Measurements from ENCODE around the gene LIPE.
"Not testable (repeated sequence)": the region's sequence is repeated elsewhere in the genome, so short reads cannot be mapped to it uniquely, and the experiment has no call there.

The LIPE gene, protein sequence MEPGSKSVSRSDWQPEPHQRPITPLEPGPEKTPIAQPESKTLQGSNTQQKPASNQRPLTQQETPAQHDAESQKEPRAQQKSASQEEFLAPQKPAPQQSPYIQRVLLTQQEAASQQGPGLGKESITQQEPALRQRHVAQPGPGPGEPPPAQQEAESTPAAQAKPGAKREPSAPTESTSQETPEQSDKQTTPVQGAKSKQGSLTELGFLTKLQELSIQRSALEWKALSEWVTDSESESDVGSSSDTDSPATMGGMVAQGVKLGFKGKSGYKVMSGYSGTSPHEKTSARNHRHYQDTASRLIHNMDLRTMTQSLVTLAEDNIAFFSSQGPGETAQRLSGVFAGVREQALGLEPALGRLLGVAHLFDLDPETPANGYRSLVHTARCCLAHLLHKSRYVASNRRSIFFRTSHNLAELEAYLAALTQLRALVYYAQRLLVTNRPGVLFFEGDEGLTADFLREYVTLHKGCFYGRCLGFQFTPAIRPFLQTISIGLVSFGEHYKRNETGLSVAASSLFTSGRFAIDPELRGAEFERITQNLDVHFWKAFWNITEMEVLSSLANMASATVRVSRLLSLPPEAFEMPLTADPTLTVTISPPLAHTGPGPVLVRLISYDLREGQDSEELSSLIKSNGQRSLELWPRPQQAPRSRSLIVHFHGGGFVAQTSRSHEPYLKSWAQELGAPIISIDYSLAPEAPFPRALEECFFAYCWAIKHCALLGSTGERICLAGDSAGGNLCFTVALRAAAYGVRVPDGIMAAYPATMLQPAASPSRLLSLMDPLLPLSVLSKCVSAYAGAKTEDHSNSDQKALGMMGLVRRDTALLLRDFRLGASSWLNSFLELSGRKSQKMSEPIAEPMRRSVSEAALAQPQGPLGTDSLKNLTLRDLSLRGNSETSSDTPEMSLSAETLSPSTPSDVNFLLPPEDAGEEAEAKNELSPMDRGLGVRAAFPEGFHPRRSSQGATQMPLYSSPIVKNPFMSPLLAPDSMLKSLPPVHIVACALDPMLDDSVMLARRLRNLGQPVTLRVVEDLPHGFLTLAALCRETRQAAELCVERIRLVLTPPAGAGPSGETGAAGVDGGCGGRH

DNA sequence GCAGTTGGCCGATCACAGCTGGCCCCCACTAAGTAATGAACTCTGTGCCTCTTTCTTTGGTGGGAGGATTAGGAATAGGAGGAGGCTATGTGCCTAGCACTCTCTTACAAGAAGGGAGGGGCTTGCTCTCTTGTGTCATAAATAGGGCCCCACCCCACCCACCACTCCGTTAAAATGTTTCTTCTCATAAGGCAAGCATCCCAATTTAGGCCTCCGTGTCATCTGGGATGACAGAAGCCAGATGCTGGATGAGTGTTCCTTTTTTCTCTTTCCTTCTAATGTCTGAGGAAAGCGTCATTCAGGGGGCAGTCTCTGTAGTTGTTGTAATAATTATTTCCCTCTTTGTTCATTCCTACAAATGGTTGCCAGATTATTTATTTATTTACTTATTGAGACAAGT, at the start of gene LIPE:
TSS of gene LIPE (minus strand) at position 76 of the 400 bp plus-strand sequence. CDS start 239 bp downstream, outside the sequence.
- no peak for DNase-seq

DNA sequence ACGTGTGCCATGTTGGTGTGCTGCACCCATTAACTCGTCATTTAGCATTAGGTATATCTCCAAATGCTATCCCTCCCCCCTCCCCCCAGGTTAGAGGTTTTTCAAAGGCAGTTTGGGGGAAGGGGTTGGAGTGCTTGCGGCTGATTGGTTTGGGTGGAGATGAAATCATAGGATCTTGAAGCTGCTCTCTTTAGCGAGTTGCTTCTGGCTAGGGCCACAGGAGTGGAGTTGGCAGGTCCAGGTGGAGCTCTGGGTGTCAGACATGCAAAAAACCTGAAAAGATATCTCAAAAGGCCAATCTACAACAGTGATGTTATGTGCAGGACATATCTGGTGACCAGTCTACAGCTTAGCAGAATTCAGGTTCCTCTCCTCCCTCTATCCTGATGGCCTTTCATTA, 48.2 kb upstream of the LIPE start:
- no peak for DNase-seq

DNA sequence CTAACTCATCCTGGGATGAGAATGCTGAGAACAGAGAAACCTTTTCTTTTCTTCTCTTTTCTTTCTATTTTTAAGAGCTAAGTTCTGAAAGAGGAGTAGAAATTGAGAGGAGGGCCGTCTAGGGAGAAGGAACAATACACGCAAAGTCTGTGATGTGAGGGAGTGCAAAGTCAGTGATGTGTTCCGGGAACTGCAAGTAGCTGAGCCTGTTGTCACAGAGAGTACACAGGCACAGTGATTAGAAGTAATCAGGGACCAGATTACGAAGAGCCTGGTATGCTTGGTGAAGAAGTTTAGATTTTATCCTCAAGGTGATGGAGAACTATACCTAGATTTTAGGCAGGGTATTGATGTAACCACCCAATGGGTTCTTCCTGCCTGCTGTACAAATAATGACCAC, 47.6 kb upstream of the LIPE start:
- no peak for DNase-seq

DNA sequence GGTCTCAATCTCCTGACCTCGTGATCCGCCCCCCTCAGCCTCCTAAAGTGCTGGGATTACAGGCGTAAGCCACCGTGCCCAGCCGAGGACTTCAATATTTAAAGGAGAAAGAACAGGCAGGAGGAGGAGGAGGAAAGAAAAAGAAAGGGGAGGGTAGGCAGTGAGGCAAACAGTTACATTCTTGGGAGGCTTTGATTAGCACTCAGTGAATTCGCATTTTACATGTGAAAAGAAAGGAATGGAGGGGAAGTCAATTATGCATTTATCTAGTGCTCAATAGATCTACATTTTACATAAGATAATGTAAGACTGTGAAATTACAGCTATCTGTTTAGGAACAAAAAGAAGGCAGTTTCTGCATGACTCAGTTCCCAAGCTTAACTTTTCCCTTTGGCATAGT, 46.5 kb upstream of the LIPE start:
- DNase-seq, result no peak

DNA sequence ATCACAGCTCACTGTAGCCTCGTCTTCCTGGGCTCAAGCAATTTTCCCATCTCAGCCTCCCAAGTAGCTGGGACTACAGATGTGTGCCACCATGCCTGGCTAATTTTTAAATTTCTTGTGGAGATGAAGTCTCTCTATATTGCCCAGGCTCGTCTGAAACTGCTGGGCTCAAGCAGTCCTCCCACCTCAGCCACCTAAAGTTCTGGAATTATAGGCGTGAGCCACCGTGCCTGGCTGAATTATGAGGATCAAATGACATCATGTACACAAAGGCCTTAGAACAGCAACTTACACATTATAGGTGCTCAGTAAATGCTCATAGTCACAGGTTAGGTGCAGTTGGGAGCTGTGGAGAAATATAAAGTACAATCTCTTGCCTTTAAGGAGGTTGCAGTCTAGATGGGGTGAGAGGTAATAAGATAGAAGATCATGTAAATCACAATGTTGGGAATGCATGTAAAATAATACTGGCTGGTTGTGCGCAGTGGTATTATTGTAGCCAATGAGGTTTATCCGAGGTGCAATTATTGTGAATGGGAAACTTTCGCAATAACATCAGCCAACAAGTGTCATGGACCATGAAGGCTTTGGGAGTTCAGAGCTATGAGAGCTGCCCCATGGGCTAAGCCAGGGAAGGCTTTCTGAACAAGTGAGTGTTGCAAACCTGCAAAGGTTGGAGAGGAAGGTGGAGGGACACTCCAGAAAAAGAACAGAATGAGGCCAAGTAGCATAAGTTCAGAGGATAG, 45.4 kb upstream of the LIPE start:
- no peak for DNase-seq

DNA sequence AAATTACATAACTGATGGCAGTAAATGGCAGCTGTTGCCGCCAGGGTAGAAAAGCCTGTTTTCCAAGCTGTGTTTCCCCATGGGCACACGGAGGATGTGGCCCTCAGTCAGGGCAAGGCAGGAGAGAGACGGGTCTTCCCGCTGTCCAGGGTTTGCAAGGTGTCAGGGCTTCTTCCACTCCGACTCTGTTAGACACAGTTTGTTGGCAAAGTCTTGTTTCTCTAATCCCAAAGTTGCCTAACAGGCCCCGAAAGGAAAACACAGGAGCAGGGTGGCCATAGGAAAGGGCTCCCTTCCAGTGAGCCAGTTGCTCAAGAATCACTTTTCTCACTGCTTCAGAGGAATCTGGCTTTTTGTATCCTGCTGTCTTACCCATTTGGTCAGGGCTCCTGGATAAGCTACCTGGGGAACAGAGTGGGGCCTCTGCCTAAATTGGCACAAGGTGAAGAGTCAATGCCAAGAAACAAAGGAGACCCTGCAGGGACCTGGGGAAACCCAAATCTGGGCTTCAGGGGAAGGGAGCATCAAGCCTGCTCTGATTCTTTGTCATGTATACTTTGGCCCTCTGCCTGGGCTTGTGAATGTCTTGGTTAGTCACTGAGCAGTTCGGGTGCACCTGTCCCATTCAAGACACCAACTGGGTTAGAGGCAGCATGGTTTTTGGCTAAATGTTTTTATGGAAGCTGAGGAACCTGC, 44.5 kb upstream of the LIPE start:
- DNase-seq, result no peak

DNA sequence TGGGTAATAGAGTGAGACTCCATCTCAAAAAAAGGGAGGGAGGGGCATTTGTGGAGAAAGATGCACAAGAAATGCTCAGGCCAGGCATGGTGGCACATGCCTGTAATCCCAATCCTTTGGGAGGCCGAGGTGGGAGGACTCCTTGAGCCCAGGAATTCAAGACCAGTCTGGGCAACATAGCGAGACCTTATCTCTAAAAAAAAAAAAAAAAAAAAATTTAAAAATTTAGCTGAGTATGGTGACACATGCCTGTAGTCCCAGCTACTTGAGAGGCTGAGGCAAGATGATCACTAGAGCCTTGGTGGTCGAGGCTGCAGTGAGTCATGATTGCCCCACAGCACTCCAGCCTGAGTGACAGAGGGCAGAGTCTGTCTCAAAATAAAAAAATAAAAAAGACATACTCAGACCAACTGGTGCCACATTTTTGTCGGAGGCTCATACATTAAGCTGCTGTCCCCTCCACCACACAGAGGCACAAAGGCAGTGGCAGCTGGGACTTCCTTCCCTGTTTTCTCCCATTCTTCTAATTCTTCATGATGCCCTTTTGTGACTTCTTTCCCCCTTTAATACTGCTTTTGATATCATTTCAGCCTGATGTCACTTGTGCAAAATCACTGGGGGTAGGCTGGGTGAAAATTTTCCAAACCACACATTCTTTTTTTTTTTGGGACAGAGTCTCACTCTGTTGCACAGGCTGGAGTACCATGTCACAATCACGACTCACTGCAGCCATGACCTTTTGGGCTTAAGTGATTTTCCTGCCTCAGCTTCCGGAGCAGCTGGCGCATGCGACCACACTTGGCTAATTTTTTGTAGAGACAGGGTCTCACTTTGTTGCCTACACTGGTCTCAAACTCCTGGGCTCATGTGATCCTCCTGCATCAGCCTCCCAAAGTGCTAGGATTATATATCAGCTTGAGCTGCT, 42.4 kb upstream of the LIPE start:
- DNase-seq, result no peak

DNA sequence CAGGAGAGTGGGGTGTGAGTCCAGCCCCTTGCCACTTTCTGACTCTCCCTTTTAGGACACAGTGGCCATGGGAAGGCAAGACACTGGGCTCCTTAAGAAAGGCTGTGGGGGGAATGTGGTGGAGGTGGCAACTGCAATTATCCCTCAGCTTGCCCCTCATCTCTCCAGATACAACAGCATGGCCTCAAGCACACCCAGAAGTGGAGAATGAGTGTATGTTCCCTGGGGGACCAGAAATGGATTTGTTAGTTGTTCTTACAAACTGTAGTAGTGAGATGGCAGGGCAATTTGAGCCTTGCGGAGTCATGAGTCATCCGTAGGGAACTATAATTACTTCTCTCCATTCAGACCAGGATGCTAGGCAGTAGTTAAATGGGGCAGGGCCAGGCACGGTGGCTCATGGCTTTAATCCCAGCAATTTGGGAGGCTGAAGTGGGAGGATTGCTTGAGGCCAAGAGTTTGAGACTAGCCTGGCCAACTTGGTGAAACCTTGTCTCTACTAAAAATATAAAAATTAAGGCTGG, 41.1 kb upstream of the LIPE start:
- no peak for DNase-seq

DNA sequence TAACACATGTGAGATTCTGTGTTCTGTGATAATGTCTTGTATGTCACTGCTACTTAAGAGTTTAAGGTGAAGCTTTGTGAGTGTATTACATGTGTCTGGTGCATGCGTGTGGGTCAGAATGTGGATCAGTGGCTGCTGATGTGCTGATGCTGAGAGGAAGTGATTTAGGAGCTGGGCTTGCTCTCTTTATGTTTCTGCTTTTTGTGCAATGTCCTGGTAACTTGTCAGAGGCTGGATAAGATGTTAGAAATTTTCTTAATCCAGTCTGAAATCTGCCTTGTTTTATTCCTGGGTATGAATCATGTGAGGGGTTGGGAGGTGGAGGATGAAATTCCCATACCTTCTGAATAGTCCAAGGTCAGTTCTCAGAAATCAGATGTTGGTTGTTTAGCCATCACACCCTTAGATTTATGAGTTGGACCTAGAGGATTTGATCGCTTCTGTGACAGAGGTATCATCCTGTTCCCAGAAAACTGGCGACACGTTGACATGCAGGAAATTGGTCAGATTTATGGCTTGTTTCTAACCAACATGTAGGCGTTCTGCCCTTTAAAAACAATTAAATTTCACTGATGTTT, 40.1 kb upstream of the LIPE start:
- DNase-seq, result no peak

DNA sequence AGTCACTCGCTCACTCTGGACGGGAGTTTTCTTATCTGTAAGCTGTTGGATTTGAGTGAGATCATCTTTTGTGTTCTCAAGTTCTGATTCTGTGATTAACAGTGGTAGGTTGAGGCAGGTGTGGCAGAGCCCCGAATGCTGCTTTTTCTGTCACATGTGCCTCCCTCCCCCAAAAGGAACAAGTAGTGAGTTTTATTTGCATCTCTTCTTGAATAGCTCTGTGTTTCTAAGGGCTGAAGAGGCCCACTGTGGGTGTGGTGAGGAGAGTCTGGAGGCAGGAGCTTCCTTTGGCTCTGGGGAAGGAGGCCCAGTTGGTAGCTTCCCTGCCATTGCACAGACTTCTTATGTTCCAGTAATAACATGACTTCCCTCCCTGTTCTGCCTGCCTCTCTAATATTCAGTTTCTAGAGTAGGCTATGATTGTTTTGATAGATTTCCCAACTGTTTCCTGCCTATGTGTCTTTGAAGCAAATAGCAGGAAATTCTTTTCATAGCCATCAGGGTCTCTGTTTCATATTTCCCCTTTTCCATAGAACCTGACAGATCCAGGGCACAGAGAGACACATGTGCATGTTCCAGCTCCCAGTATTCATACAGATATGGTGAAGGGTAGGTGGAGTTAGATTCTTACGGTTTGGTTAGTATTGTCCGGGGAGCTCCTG, 39.5 kb upstream of the LIPE start:
- DNase-seq, result no peak

DNA sequence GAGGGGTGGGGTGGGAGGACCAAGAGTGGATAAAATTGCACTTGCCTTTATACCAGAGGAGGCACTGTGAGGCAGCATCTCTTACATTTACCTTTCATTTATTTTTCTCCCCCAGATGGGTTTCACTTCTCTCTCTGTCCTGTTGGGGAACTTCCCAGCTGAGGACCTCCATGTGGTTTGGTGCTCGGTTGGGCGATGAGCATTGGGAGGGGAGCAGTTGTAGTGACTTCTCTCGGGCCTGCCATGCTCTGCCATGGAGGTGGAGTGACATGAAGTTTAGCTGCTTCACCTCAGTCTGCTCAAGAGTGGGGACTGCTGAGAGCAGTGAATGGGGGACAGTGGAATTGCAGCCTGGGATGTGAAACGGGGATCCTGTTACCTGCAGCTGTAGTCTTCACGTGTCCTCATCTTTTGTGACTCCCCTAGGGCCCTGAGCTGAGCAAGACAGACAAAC, 38.7 kb upstream of the LIPE start:
- no peak for DNase-seq

DNA sequence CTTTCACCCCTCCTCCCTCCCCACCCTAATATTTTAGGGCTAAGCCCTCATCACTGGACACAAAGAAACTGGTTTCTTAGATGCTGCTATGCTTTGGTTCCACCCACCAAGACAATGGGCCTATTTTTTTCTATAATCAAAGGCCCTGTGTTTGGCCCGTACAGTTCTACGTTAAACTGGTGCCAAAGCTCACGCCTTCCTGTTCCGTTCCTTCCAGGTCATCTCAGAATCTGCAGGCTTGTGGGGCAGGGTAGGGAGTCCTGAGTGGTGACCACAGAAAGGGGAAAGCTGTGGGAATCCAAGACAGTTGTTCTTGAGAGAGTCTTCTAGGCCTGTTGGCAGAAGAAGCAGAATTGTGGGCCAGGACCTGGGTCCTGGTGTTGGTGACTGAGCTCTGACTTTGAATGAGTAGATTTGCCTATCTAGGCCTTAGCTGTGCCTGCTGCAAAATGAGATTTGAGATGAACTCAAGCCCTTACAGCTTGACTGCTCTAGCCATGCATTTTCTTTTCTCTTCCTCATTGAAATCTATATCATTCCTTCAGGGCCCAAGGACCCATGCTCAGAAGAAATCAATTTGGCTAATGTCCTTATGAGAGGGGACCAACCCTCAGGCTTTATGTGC, 34.6 kb upstream of the LIPE start:
- DNase-seq, result no peak

DNA sequence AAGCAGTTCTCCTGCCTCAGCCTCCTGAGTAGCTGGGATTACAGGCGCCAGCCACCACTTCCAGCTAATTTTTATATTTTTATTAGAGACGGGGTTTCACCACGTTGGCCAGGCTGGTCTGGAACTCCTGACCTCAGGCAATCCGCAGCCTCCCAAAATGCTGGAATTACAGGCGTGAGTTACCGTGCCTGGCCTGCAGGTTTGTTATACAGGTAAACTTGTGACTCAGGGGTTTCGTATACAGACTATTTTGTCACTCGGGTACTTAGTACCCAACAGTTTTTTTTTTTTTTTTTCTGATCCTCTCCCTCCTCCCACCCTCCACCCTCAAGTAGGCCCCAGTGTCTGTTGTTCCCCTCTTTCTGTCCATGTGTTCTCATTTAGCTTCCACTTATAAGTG, 34.0 kb upstream of the LIPE start:
- not testable (repeated sequence) for DNase-seq

DNA sequence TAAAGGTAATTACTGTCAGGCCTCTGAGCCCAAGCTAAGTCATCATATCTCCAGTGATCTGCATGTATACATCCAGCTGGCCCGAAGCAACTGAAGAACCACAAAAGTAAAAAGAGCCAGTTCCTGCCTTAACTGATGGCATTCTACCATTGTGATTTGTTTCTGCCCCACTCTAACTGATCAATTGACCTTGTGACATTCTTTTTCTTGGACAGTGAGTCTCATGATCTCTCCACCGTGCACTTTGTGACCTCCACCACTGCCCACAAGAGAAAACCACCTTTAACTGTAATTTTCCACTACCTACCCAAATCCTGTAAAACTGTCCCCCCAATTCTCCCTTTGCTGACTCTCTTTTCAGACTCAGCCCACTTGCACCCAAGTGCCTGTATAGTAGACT, 32.7 kb upstream of the LIPE start:
- DNase-seq, result no peak

DNA sequence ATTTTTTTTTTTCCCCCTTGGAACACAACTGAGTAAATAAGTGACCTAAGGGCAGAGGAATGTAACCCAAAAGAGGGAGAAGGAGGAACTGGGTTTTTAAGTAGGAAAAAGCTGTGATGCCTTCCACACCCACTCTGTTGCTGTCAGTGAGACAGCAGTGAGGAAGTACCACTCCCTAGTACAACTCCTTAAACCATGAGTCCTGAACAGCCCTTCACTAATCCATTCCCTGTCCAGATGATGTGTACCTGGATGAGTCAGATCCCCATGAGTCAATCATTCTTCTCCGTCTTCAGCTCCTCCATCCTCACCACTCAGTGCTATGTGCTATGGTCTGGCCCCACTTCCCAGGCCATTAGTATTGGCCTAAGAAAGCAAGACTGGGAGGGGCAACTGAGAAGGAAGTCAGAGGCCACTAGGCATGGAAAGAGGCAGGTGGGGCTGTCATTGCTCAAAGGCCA, 28.5 kb upstream of the LIPE start:
- DNase-seq, result no peak

DNA sequence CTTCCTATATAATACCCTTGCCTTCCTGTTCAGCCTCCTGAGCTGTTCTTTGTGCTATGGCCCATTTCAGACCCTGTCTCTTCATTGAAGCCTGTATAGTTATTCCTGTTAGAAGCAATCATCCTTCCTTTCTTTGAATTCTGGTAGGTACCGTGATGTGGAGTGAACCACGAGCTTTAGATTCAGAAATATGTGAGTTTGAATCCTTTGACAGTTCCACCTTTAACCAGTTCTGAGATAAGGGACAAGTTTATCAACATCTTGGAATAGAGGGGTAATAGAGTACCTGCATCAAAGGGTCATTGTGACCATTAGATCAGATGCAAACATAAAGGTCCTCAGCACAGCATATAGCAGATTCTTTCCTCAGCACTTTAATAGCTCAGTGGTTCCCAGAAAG, 27.9 kb upstream of the LIPE start:
- DNase-seq, result no peak

DNA sequence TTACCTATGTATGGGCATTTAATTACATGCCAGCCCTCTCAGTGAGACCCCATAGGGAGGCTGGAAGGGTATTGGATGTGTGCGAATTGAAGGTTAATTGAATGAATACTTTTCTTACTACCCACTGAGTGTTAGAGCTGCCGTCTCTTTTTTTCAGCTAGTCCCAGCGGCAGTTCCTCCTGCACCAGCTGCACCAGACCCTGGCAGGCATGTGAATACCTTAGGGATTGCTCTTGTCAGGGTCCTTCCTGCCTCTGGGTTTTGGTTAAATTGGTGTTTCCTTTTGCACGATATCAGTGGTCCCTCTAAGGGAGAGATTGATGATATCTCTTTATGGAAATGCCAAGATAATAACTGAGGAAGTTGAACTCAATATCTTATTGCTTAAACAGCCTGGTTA, 25.4 kb upstream of the LIPE start:
- DNase-seq, result no peak

DNA sequence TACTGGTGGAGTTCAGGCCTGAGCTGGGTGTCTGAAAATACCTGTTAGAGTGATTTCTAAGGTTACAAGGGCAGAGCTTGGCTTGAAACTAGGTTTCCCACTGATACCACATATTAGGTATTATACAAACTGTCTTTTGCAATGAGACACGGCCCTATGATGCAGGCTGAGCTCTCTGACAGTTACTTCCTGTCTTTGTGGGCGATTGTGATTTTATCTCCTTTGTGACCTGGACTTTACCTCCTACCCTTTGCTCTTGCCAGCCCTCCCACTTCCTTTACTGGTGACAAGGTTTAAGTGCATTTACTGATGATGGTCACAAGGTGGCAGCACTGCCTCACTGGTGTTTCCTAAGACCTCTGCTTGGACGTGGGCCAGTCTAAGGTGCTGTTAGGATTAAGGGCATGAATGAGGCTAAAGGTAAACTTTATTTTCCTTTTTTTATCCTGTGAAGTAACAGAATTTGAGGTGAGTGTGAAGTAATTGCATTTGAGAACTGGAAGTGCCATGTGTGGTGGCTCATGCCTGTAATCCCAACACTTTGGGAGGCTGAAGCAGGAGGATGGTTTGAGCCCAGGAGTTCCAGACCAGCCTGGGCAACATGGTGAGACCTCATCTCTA, 23.2 kb upstream of the LIPE start:
- peak; percentile 90 for DNase-seq

DNA sequence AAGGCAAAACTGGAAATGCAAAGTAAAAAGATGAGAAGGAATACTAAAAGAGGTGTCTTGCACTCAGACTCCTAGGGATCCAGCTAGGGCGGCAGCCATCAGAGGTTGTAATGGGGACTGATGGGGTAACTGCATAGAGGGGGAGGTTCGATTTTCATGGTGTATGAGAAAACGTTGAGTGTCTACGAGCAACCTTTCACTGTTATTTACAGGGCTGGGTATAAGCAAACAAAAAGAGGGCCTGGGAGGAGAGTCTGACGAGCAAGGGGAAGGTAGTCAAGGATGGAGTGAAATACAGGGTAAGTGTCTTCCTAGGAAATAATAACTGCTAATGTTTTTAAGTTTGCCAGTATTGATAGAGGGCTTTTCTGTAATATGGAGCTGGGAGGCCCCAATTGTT, 21.1 kb upstream of the LIPE start:
- not testable (repeated sequence) for DNase-seq
